HFFc6 (cell line): ENCODE results near the gene HPS3. TPM values are rescaled to one million over a fixed set of nuclear protein-coding genes. Genes with fewer than 3 reads are reported as not detected.

Experiments used
- DNase-seq: peaks from one replicate; pipeline ENCODE4 v3.0.0-alpha.2; 2018
- H3K27ac Mint-ChIP-seq: 2 replicates; pipeline ENCODE4 v1.8.0; 2020; ENCODE audit warnings: mild to moderate bottlenecking, mixed read lengths
- H3K27me3 Mint-ChIP-seq: 2 replicates; pipeline ENCODE4 v1.8.0; 2021; ENCODE audit warnings: mild to moderate bottlenecking, moderate library complexity, mixed read lengths; ENCODE audit not compliant: insufficient read depth
- H3K36me3 Mint-ChIP-seq: 2 replicates; pipeline ENCODE4 v1.8.0; 2021; ENCODE audit warnings: low read depth, mixed read lengths
- H3K4me1 Mint-ChIP-seq: 2 replicates; pipeline ENCODE4 v1.8.0; 2020; ENCODE audit warnings: low read depth, mixed read lengths
- H3K4me3 Mint-ChIP-seq: 2 replicates; pipeline ENCODE4 v1.8.0; 2020; ENCODE audit warnings: mild to moderate bottlenecking, moderate library complexity, mixed read lengths
- H3K9me3 Mint-ChIP-seq: 2 replicates; pipeline ENCODE4 v1.8.0; 2020; ENCODE audit warnings: mild to moderate bottlenecking, mixed read lengths
- total RNA-seq, 6 experiments: library from RNA; stranded (reverse); fragmentation: NEBNext Ultra II Directional; extraction: Animal tissue kit (Norgen Biotek cat#: 25700); gene quantifications; 2 replicates in 1 of 6; 3 replicates in 5 of 6; pipeline ENCODE4 v1.2.3, GENCODE V29; 2021
- TF ChIP-seq, protein P1 (sequence below): fragments of 200-600 bp; sonication (generic); IDR thresholded peaks from 2 replicates; pipeline ENCODE4 v1.5.0; 2021; ENCODE audit warnings: antibody characterized with exemption, mild to moderate bottlenecking

Gene HPS3
- total RNA-seq, 6 experiments from 2014 or later, result 15.6 to 24.8 (median 20.7) TPM

- TF ChIP-seq, protein P1, sequence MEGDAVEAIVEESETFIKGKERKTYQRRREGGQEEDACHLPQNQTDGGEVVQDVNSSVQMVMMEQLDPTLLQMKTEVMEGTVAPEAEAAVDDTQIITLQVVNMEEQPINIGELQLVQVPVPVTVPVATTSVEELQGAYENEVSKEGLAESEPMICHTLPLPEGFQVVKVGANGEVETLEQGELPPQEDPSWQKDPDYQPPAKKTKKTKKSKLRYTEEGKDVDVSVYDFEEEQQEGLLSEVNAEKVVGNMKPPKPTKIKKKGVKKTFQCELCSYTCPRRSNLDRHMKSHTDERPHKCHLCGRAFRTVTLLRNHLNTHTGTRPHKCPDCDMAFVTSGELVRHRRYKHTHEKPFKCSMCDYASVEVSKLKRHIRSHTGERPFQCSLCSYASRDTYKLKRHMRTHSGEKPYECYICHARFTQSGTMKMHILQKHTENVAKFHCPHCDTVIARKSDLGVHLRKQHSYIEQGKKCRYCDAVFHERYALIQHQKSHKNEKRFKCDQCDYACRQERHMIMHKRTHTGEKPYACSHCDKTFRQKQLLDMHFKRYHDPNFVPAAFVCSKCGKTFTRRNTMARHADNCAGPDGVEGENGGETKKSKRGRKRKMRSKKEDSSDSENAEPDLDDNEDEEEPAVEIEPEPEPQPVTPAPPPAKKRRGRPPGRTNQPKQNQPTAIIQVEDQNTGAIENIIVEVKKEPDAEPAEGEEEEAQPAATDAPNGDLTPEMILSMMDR, result no peak
- no peak overlapping the region for H3K27ac Mint-ChIP-seq
- DNase-seq, result no peak
- H3K36me3 Mint-ChIP-seq, result no peaks in the 10 kb centered on the region
- no peak overlapping the region for H3K4me3 Mint-ChIP-seq
- peaks cover 39% of the 10 kb centered on the region for H3K4me1 Mint-ChIP-seq
- H3K9me3 Mint-ChIP-seq, result no peaks in the 10 kb centered on the region
- H3K27me3 Mint-ChIP-seq, result no peaks in the 10 kb centered on the region
Measured at GRCh38 chr3:149197669-149198068, 68.2 kb downstream of the HPS3 start.

DNA sequence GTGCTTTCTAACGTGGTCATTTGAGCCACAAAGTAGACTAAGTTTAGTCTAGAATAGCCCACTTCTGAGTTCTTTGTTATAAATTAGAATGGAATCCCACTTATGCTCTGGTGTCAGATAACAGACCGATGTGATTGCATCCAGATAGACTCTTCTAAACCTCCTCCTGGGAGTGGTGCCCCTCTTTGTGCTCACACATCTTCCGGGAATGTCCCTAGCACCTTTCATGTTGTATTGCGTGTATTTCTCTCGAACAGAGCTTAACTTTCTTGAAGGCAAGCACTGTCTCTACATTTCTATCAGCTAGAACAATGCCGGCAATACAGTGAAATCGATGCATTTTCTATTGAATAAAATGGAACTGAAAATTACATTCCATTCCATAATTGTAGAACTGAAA is 69.2 kb downstream of the HPS3 start:
- TF ChIP-seq, protein P1, result no peak
- Mint-ChIP-seq H3K27me3 (no peaks in the 10 kb centered on the region), H3K36me3 (no peaks in the 10 kb centered on the region), H3K27ac (no peak overlapping the region), H3K4me1 (peaks cover 39% of the 10 kb centered on the region), H3K4me3 (peak overlapping the region; percentile 62), H3K9me3 (no peaks in the 10 kb centered on the region)
- DNase-seq, result peak; percentile 23

DNA sequence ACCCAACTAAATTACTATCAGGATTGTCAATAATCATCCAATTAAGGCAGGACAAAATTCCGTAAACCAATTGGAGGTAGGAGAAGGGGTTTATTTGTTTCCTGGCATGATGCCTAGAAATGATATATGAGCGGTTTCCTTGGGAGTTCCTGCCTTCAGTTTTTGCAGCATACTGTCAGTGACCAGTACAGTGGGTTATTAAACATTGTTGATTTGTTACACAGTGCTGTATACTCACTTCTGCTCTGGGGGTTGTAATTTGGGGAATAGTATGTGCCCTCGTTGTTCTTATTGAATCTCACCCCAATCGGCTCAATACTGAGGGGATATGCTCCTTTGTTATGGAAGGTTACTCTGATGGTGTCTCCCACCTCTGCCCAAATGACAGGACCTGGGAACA is 70.0 kb downstream of the HPS3 start:
- peaks cover 39% of the 10 kb centered on the region for H3K4me1 Mint-ChIP-seq
- TF ChIP-seq, protein P1, result no peak
- no peaks in the 10 kb centered on the region for H3K9me3 Mint-ChIP-seq
- H3K27me3 Mint-ChIP-seq, result no peaks in the 10 kb centered on the region; the same call in 1 of the 2 replicates
- no peak overlapping the region for H3K27ac Mint-ChIP-seq
- peak; percentile 9 for DNase-seq
- no peak overlapping the region for H3K4me3 Mint-ChIP-seq
- no peaks in the 10 kb centered on the region for H3K36me3 Mint-ChIP-seq

GRCh38 chr3:149203758-149204157 is 74.3 kb downstream of the HPS3 start:
- Mint-ChIP-seq H3K4me3 (no peak overlapping the region), H3K9me3 (no peaks in the 10 kb centered on the region), H3K27me3 (no peaks in the 10 kb centered on the region; the same call in 1 of the 2 replicates), H3K36me3 (no peaks in the 10 kb centered on the region), H3K27ac (no peak overlapping the region), H3K4me1 (peaks cover 10% of the 10 kb centered on the region)
- TF ChIP-seq, protein P1, result no peak
- no peak for DNase-seq

GRCh38 chr3:149204390-149204991 is 75.1 kb downstream of the HPS3 start:
- TF ChIP-seq, protein P1, result no peak
- Mint-ChIP-seq H3K27me3 (no peaks in the 10 kb centered on the region; the same call in 1 of the 2 replicates), H3K36me3 (no peaks in the 10 kb centered on the region), H3K4me3 (no peak overlapping the region), H3K9me3 (no peaks in the 10 kb centered on the region), H3K27ac (no peak overlapping the region), H3K4me1 (peaks cover 5% of the 10 kb centered on the region)
- DNase-seq, result no peak
